Spleen (tissue), 7 donors: Measurements from ENCODE around the gene FBXO41.

ENCODE experiments used
- POLR2A ChIP-seq, 3 donors: fragments of 450-650 bp; IDR thresholded peaks; one replicate each; pipeline ENCODE4 v1.5.1; 2017; ENCODE audit warnings: antibody characterized with exemption in 3 of 3, mild to moderate bottlenecking in 1 of 3
- POLR2AphosphoS5 ChIP-seq, 3 donors: sonication (generic); formaldehyde crosslinking; IDR thresholded peaks; one replicate each; pipeline ENCODE4 v1.5.1; 2017; ENCODE audit warnings: antibody characterized with exemption in 3 of 3
- TF ChIP-seq, protein P1 (sequence below), 11 experiments: fragments of 200-600 bp in 7 of 11; fragments of 450-650 bp in 4 of 11; sonication (generic) in 4 of 11; IDR thresholded peaks in 8 of 11; conservative IDR thresholded peaks in 3 of 11; 1 replicate in 7 of 11; 2 replicates in 4 of 11; pipeline versions ENCODE4 v1.4.0 to v1.8.0; 2016 to 2021; ENCODE audit warnings: antibody characterized with exemption in 11 of 11, inconsistent platforms in 4 of 11, mild to moderate bottlenecking in 1 of 11
- donor health status: DM: no; HTN: no; CAD: no; lungs with moderate emphysema.
- donor health status: DM: no; HTN: no; CAD: no.
- donor health status: DM: no; HTN: no; CAD: no.

GRCh38 chr2:73259704-73260337 lies 24.5 kb downstream of the FBXO41 start:
- TF ChIP-seq, protein P1, sequence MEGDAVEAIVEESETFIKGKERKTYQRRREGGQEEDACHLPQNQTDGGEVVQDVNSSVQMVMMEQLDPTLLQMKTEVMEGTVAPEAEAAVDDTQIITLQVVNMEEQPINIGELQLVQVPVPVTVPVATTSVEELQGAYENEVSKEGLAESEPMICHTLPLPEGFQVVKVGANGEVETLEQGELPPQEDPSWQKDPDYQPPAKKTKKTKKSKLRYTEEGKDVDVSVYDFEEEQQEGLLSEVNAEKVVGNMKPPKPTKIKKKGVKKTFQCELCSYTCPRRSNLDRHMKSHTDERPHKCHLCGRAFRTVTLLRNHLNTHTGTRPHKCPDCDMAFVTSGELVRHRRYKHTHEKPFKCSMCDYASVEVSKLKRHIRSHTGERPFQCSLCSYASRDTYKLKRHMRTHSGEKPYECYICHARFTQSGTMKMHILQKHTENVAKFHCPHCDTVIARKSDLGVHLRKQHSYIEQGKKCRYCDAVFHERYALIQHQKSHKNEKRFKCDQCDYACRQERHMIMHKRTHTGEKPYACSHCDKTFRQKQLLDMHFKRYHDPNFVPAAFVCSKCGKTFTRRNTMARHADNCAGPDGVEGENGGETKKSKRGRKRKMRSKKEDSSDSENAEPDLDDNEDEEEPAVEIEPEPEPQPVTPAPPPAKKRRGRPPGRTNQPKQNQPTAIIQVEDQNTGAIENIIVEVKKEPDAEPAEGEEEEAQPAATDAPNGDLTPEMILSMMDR (IDR thresholded peaks at IDR 0.05 in 8 of 11, conservative IDR thresholded peaks at IDR 0.05 in 3 of 11) = no peak
- TF ChIP-seq POLR2A (IDR thresholded peaks at IDR 0.05) (no peak), POLR2AphosphoS5 (IDR thresholded peaks at IDR 0.05) (no peak)
